ENCODE results near the gene MLLT11.

GRCh38 chr1:151085953-151086559 is 25.9 kb downstream of the MLLT11 start:
- TF ChIP-seq CTCF (IDR thresholded peaks at IDR 0.05) (no peak), POLR2A (IDR thresholded peaks at IDR 0.05) (no peak)

Data from heart left ventricle (tissue), 13 donors.